Islet of Langerhans (tissue), 1 donor: ENCODE data around the gene HIC1.
"Not testable (repeated sequence)": the region's sequence is repeated elsewhere in the genome, so short reads cannot be mapped to it uniquely, and the experiment has no call there.

ENCODE experiments used
- FAIRE-seq: peaks from one replicate; lab custom pipeline; 2011; peaks lifted over from hg19 to GRCh38; lab: Jason Lieb, UNC

HIC1 gene

DNA sequence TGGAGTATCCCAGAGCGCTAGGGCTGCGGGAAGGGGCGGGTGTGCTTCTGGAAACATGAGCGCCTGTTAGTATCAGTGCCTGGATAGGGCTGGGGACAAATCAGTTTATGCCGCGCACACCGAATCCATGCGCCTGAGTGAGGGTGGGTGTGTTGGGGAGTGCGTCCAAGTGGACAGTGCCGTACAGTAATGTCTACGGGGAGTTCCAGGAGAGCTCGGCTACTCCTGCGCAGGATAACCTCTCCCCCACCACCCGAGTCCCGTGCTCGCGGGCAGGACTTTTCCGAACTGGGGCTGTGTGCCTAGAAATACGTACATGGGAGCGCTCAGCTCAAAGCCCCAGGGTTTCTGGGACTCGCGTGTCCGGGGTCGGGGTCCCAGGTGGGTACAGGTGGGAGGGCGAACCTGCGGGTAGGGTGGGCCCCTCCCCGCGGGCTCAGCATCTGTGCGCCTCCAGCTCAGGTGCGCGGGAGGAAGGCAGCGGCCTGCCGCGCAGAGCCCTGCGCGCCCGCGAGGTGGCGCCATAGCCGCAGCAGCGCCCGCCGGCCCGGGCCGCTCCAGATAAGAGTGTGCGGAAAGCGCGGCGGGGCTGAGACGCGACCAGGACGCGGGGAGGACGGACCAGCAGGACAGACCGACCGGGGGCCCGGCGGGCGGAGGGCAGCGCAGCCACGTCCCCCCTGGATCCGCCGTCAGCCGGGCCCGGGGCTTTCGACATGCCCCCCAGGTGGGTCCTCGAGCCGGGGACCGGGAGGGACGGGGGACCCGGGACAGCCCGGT, at the start of gene HIC1:
TSS of gene HIC1 (plus strand) at position 592 of the 780 bp plus-strand sequence. CDS start 1,588 bp downstream, outside the sequence.
- no peak for FAIRE-seq

- FAIRE-seq = no peak
Measured at GRCh38 chr17:2008332-2009126, 46.4 kb upstream of the HIC1 start.

DNA sequence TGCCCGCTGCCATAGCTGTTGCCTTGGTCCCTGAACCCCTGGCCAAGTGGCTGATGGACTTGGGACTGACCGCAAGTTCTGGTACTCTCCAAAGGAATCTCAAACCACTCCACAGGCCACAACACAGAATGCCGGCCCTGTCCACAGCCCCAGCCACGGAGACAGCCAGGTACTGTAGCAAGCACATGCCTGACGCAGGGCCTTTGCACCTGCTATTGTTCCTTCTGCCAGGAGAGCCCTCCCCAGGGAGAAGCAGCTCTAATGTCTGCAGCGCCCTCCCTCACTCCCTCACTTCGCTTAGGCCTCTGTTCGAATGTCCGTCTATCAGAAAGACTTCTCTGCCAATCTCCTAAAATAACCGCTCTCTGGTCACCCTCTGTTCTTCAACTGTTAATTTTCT, 45.2 kb upstream of the HIC1 start:
- FAIRE-seq = no peak

GRCh38 chr17:2011411-2012371, 43.2 kb upstream of the HIC1 start:
- no peak for FAIRE-seq

- FAIRE-seq = no peak
Measured at GRCh38 chr17:2012499-2012898, 42.4 kb upstream of the HIC1 start.

DNA sequence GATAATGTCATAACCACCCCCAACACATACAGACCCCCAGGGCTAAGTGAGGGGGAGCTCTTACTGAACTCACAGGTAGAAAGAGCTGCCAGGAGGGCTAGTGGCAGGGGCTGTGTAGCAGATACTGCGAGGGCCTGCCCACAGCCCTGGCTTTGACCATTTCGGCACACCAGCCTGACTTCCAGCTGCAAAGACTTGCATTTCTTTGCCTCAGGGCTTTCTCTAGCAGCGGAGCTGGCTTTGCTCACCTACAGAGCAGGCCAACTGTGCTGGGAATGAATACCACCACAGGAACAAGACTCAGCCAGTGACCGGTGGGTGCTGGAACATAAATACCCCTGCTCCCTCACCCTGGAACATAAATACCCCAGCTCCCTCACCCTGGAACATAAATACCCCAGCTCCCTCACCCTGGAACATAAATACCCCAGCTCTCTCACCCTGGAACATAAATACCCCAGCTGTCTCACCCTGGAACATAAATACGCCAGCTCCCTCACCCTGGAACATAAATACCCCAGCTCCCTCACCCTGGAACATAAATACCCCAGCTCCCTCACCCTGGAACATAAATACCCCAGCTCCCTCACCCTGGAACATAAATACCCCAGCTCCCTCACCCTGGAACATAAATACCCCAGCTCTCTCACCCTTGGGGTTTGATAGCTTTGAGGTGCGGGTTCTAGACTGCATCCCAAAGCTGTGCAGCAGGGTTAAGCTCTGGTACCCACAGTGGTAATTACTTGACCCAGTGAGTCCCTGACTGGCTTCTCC, 41.5 kb upstream of the HIC1 start:
- not testable (repeated sequence) for FAIRE-seq

DNA sequence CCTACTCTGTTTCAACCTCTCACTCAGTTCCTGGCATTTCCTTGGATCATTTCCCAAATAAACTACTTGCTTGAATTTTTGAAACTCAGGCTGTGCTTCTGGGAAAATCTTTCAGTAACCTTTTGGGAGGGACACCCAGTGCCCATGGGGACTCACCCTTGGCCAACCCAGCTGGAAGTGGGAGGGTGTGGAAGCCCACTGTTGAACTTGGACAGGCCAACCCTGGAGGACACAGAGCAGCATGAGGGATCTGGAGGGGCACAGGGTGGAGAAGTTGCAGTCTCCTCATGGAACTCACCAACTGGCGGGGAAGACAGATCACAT, 40.9 kb upstream of the HIC1 start:
- FAIRE-seq = no peak

GRCh38 chr17:2015314-2015713, 39.6 kb upstream of the HIC1 start:
- no peak for FAIRE-seq

DNA sequence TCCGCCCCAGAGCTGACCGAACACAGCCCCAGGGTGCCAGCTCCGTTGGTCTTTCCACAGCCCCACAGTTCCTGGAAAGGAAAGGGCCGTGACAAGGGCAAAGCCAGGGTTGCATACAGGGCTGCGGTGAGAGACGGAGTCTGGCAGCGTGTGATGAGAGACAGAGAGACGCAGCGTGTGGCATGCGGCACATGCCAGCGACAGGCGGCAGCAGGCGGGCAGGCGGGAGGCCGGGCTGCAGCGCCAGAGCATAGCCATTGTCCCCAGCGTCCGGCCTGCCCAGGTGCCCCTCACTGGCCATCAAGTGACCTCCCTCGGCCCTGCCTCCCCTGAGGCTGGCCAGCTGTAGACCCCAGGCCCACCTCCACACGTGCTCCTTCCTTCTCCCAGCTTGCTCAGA, 38.4 kb upstream of the HIC1 start:
- FAIRE-seq = no peak

DNA sequence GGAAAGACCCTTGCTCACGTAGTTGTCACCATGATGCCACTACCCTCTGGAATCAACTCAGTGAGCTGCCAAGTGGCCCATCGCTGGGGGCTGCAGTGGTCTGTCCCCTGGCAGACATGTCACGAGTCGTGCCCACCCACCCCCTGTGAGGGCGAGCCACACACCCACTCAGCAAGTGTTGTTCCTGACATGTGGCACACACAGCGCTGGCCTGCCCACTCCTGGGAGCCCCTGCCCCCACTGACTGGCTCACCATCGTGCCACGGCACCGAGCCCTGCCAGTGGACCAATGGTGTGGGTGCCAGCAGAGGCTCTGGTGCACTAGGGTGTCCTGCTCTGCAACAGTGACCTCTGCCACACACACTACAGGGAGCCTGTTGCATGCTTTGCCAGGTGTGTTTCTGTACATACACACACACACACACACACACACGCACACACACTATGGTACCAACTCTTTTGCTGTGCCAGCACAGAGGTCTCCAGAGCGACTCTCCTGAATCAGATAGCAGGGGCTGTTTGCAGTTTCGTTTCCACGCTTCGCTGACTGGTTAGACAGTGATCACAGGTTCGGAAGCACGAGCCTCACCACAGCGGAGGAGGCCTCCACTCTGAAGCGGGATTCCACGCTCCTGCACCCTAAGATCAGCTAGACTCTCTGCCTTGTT, 37.5 kb upstream of the HIC1 start:
- FAIRE-seq = no peak

DNA sequence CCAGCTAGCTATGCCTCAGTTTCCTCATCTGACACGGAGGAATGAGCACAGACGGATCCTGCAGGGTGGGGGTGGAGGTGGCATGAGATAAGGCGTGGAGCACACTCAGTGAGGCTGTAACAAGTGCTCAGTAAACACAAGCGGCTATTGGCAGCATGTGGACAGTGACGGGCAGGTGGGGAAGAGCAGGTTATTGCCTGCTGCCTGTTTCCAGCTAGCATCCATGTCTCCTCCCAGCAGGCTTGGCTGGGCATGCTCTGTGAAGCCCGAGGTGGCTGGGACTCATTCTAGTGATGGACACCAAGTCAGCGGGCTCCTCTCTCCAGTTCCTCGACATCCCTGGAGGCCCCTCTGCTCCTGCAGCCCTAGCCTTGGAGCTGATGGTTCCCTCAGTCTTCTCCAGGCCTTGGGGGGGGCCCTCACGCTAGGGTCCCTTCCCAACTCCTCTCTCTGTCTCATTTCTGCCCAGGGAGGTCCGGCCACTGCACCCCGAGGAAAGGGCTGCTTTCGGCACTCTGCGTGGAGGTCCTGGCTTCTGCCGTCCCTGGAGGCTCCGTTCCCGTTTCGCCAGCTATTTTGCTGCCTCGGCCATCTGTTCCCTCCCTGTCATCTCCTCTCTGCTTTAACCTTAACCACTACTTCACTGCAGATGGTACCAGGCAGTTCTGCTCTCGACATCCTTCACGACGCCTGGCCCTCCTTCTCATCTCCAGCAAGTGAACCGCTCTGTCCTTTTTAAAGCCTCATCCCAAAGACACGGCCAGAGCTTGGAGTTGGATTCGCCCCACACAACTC, 36.0 kb upstream of the HIC1 start:
- no peak for FAIRE-seq

DNA sequence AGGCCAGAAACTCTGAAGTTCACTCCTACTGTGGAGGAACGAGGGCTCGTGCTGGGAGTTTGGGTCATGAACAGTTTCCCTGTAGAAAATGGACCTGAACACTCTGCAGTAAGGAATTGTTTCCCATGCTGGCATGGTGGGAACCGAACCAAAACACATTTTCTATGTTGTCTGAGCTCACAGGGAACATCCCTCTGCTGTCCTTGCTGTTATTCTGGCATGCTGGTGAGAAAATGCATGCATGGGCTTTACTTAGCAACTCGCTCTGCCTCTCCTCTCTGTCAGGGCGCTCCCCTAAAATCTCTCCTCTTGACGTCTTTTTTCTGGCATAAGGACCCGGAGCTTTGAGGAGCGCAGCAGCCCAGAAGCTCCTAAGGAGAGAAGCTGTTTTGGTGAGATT, 35.2 kb upstream of the HIC1 start:
- FAIRE-seq = no peak

GRCh38 chr17:2020721-2021120, 34.2 kb upstream of the HIC1 start:
- no peak for FAIRE-seq

GRCh38 chr17:2022647-2023240, 32.2 kb upstream of the HIC1 start:
- no peak for FAIRE-seq

DNA sequence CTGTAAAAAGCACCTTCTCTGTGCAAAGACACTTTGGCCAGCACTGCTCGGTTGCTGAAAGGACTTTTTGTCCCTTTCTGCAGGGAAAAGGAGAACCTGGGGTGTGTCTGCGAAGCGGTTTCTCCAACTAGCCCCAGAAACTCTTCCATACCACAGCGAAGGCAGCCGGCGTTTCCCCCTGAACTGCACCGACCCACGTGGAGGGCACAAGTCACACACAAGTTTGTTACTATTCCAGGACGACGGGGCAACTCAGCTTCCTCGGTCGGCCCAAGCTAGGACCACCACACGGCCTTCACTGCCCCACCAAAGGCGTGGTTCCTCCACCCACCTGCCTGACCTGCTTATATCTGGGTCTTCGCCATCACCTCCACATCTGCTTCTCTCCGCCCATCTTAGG, 31.6 kb upstream of the HIC1 start:
- no peak for FAIRE-seq

DNA sequence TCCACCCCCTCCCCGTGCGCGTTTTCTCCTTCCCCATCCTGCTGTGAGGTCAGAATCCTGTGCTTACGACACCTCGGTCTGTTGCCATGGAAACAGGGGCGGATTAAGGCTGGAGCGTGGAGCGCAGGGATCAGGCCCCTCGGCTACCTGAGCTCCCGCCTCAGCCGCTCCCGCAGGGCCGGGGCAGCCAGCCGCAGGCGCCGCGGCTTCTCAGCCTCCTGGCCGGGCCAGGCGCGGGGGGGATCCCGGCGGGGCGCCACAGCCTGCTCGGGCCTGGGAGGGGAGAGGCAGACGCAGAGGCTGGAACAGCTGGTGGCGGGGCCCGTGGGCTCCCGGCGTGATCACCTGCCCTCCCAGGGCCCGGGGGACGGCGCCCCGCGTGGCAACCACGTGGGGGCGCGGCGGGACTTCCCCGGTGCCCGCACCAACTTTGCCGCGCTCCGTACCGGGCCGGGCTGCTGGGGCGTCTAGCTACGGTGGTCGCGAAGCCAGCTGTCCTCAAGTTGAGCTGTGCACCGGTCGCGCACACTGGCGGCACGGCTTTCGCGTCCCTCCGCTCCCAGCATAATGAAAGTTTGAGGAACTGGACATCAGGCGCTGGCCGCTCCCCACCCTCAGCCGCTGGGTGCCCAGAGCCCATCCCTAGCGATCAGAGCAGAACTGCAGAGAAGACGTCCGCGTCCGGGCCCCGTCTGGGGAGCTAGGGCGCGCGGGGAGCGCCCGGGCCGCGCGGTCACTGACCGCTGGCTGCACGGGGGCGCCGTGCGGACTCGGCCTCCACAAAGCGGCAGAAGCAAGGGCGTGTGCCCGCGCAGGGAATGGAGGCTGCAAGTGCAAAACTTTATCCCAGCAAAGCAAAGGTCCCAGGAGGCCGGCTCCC, 31.0 kb upstream of the HIC1 start:
- FAIRE-seq = no peak

- FAIRE-seq = no peak
Measured at GRCh38 chr17:2024572-2025219, 30.2 kb upstream of the HIC1 start.

- no peak for FAIRE-seq
Measured at GRCh38 chr17:2025220-2025621, 29.7 kb upstream of the HIC1 start, which contains the start of gene RTN4RL1. Gene RTN4RL1 (minus strand): TSS chr17:2025334. CDS start chr17:2024865, 469 bp downstream.
